ENCODE data around the gene G6PC1.

- TF ChIP-seq EZH2phosphoT487 (conservative IDR thresholded peaks at IDR 0.05; ENCODE audit: low read length) (no peak), CTCF (IDR thresholded peaks at IDR 0.05; ENCODE audit: insufficient read depth, low read length, poor library complexity, severe bottlenecking) (no peak)
Observed at GRCh38 chr17:42877037-42877436, 23.6 kb upstream of the G6PC1 start.
